GM11168 (cell line): ENCODE measurements around the gene PDILT.

Experiments
- in situ Hi-C: fragments of 300-500 bp; cut with MboI; formaldehyde crosslinking; loops from one replicate; pipeline ENCODE4 v1.12.0; 2022; ENCODE audit warnings: low sequenced_read_pairs; ENCODE audit not compliant: unreplicated experiment

Gene PDILT

DNA sequence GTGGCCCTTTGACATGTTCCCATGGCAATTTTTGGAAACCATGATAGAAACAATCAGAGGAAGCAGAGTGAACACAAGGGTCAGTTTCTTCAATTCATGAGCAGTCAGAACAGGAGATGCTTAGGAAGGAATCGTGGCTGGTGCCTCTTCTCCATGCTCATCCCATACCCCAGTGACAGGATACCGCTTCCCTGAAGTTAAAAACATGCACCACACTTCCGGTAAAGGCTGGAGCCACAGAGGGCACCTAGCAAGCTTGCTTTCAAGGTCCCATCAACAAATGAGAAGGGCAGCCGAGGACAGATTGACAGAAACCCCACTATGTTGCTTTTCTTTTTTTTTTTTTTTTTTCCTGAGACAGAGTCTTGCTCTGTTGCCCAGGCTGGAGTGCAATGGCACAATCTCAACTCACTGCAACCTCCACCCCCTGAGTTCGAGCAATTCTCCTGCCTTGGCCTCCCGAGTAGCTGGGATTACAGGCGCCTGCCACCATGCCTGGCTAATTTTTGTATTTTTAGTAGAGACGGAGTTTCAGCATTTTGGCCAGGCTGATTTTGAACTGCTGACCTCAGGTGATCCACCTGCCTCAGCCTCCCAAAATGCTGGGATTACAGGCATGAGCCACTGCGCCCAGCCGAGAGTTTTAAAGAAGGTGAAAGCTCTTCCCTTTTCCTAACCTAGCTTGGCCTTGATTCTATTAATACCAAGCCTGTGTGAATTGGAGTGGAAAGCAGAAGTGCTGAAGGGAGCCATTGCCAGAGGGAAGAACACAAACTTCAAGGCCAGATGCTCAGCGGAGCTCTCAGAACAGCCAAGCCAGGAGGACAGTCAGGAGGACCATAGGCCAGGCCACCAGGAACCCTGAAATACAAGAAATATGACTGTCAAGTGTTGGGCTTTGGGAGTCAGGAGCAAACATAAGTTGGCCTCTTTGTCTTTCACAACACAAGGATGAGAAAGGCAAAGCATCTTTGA lies 93.8 kb downstream of the PDILT start:
- in situ Hi-C loops, result no loop called here

- in situ Hi-C loops, result loop anchor here (10.0 kb wide), 1 partner anchor 405 kb away; no protein-coding TSS in a partner anchor
Observed at GRCh38 chr16:20309786-20310185, 94.8 kb downstream of the PDILT start.
